HL-60/S4 (cell line): Measurements from ENCODE around the gene BSPRY.
"Not testable (repeated sequence)": the region's sequence is repeated elsewhere in the genome, so short reads cannot be mapped to it uniquely, and the experiment has no call there.

Experiments used
- in situ Hi-C: fragments of 300-500 bp; cut with MboI; formaldehyde crosslinking; loops from 2 replicates; pipeline ENCODE4 v1.14.3; 2022; ENCODE audit warnings: low sequenced_read_pairs

Gene BSPRY

GRCh38 chr9:113368982-113369854, 19.9 kb downstream of the BSPRY start:
- in situ Hi-C loops: no loop called here

DNA sequence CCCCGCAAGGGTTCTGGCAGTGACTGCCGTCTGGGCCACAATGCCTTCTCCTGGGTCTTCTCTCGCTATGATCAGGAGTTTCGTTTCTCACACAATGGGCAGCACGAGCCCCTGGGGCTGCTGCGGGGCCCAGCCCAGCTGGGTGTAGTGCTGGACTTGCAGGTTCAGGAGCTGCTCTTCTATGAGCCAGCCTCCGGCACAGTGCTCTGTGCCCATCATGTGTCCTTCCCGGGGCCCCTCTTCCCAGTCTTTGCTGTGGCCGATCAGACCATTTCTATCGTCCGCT, 20.5 kb downstream of the BSPRY start:
- in situ Hi-C loops: no loop called here

GRCh38 chr9:113370806-113371325, 21.5 kb downstream of the BSPRY start:
- in situ Hi-C loops: no loop called here

DNA sequence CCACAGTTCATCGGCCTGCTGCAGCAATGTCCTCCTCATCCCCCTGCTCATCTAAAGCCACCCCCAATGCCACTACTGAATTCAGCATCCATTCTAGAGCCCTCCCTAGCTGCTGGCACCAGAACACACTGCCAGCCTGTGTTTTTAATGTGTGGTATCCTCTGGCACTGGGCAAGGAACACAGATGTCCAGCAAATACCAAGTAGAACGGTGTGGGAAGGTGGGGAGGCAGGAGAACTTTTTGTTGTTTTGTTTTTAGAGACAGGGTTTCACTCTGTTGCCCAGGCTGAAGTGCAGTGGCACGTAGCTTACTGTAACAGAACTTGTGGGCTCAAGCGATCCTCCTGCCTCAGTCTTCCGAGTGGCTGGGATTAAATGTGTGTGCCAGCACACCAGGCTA, 22.7 kb downstream of the BSPRY start:
- in situ Hi-C loops: no loop called here

GRCh38 chr9:113373256-113373655, 23.9 kb downstream of the BSPRY start:
- in situ Hi-C loops: no loop called here

GRCh38 chr9:113373676-113374392, 24.5 kb downstream of the BSPRY start:
- in situ Hi-C loops: no loop called here

- in situ Hi-C loops: no loop called here
Measured at GRCh38 chr9:113375057-113376023, 26.0 kb downstream of the BSPRY start.

DNA sequence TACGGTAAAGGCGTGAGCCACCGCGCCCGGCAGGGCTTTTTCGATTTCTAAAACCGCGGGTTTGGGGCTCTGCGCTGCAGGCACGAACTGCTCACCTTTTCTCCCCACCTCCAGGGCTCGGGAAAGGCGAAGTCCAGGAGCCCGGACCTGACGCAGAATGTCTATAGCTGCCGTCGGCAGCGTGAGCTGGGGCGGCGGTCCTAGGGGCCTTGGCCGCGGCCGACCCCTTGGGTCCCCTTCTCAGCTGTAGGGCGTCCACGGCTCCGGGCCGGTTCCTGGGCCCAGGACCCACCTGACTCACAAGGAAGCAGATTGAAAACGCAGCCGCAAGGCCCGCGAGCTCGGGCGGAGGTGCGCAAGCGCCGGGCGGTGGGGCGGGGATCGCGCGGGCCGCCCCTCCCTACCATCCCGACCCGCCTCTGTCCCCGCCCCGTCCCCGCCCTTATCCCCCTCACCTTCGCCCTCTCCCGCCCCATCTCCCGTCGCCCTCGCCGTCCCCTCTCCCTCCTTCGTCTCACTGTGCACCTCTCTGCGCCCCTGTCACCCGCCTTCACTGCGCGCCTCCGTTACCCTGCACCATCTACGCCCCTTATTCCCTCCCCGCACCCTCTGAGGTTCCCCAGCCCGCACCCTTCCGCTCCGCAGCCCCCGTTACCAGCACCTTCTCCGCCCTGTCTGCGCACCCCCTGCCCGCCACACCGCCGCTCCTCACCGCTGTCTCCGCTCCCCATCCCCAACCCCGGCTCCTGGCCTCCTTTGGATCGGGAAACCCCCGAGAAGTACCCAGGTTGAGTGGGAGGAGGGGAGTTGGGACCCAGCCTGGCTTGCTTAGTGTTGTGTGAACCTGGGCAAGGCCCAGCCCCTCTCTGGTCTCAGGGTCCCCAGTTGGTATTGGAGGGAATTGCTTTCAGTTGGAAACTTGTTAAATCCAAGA, 27.6 kb downstream of the BSPRY start, which contains the start of gene HDHD3:
TSS of gene HDHD3 (minus strand) at position 353 of the 934 bp plus-strand sequence. CDS start 2,632 bp downstream, outside the sequence.
- in situ Hi-C loops: no loop called here

- in situ Hi-C loops: not testable (repeated sequence)
Measured at GRCh38 chr9:113379094-113379828, 29.9 kb downstream of the BSPRY start.

- in situ Hi-C loops: not testable (repeated sequence)
Measured at GRCh38 chr9:113379829-113380210, 30.5 kb downstream of the BSPRY start.

DNA sequence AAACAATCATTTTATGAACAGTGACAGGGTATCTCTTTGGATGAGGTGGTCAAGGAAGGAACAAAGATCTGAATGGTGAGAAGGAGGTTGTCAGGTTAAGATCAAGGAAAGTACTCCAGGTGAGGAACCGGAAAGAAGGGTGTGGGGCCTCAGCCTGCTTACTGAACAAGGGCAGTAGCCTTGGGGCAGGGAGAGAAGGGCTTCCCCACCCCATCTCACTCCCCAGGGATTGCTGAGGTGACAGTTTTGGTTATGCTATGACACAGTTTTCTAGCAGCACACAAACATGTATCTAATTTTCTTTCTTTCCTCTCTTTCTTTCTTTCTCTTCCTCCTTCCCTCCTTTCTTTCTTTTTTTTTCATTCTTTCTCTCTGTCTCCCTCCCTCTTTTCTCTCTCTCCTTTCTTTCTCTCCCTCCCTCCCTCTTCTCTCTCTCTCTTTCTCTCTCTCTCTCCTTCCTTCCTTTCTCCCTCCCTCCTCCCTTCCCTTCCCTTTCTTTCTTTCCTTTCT, 31.6 kb downstream of the BSPRY start:
- in situ Hi-C loops: no loop called here

DNA sequence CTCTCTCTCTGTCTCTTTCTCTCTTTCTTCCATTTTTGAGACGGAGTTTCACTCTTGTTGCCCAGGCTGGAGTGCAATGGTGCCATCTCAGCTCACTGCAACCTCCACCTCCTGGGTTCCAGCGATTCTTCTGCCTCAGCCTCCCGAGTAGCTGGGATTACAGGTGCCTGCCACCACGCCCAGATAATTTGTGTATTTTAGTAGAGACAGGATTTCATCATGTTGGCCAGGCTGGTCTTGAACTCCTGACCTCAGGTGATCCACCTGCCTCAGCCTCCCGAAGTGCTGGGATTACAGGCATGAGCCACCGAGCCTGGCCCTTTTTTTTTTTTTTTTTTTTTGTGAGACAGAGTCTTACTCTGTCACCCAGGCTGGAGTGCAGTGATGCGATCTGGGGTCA, 32.1 kb downstream of the BSPRY start:
- in situ Hi-C loops: not testable (repeated sequence)

GRCh38 chr9:113381909-113382411, 32.6 kb downstream of the BSPRY start:
- in situ Hi-C loops: no loop called here

- in situ Hi-C loops: no loop called here
Measured at GRCh38 chr9:113386571-113387393, 37.4 kb downstream of the BSPRY start.

DNA sequence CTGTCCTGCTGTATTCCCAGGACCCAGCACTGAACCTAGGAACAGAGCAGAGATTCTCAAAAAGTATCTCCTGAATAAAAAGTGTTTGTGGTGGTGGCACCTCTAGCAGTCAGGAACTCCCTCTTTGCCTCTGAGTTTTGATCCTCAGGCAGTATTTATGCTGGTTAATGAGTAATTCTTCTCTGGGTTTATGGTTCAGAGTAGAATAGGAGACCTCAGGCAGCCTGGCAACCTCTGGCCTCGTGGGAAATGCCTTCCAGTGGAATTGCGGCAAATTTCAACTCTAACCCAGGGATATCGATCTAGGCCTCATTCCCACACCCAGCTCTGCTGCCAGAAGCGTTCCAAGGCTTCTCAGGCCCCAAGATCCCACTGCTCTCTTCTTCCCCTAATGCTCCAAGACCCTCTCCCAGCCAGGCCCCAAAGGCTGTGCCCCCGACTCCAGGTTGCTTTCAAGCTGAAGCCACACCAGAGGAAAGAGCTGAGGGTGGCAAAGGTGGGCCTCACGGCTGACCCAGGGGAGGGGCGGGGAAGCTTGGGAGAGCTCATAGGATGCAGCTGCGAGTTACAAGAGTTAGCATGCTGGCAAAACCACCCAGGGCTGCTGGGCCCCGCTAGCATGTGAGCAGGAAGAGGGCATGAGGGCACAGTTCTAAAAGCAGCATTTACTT, 38.4 kb downstream of the BSPRY start:
- in situ Hi-C loops: no loop called here

DNA sequence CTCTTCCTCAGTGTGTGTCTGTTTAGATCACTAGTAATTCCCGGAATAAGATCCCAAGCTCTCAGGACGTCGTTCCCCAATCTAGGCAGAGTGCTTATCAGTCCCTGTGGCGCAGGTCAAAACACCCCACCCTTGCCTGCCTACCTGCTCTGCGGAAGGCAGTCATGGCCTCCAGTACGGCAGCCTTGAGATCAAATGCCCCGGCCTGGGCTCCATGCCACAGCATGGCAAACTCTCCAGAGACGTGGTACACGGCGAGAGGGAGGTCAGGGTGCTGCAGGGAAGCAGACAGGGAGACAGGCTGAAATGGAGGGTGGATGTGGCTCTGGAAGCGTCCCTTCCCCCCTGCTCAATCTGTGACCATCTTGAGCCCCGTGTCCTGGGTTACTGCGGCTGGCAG, 39.5 kb downstream of the BSPRY start:
- in situ Hi-C loops: no loop called here

GRCh38 chr9:113389451-113389850, 40.1 kb downstream of the BSPRY start:
- in situ Hi-C loops: no loop called here
